ENCODE results near the gene PLLP.

PLLP gene

DNA sequence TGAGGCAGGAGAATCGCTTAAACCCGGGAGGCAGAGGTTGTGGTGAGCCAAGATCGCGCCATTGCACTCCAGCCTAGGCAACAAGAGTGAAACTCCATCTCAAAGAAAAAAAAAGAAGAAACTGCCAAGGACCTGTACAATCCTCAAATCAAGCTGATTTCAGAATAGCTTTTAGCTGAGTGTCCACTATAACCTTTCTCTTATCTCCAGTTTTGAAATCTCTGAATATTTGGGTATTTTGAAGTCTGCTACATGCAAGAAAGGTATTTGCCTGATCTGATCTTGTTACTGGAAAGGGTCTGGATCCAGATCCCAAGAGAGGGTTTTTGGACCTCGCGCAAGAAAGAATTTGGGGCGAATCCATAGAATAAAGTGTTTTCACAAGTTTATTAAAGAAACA lies 58.5 kb downstream of the PLLP start:
- no peak for DNase-seq (ENCODE audit: low spot score)

DNA sequence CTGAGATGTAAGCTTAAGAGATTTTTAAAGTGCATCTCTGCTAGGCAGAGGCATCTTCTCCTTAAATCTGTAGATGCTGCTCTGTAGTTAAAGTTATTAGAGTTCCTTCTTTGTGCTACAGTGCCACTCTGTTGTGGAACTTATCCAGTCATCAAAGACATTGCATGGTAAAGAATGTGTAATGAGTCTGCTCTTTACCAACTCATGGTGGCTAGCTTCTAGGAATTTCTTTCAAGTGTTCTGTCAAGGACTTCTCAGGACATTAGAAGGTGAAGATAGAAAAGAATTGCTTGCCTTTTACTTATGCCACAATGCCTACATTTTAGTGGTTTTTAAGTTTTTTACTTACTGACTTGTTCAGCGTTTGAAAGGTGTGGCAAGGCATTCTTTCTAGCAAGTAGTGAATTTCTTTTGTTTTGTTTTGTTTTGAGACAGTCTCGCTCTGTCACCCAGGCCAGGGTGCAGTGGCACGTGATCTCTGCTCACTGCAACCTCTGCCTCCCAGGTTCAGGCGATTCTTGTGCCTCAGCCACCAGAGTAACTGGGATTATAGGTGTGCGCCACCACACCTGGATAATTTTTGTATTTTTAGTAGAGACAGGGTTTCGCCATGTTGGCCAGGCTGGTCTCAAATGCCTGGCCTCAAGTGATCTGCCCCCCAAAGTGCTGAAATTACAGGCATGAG lies 59.7 kb downstream of the PLLP start:
- no peak for DNase-seq (ENCODE audit: low spot score)

DNA sequence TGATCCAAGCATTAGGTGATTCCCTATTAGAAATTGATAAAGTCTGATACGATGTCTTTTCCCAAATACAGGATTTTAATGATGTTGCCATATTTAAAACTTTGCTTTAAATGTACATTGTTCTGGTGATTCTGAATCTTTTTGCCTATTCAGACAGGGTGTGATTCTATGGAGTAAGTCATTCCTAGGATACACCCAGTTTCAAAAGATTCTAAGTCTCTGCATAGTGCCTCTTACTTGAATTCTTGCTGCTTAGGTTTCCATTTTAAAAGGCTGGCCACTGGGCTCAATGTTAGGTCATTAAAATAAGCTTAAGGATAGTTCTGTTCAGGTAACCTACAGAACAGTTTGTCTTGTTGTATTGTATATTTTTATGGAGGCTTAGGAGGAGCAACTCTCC lies 61.4 kb downstream of the PLLP start:
- DNase-seq (ENCODE audit: low spot score): no peak

DNA sequence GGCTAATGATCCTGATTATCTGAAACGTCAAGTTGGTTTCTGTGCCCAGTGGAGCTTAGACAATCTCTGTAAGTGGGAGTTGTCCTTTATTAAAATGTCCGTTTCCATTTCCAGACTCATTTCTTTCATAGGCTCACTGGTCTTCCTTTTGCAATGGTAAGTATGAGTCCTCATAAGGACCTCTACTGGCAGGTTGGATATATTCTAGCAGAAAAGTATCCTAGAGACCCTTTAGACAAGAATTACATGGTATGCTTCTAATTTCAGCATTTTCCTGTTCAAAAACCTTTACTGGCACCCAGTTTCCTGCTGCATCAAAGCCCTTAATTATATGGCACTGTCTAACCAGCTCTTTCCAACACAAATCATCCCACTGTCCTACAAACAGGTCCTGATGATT lies 67.5 kb downstream of the PLLP start:
- no peak for DNase-seq (ENCODE audit: low spot score)

DNA sequence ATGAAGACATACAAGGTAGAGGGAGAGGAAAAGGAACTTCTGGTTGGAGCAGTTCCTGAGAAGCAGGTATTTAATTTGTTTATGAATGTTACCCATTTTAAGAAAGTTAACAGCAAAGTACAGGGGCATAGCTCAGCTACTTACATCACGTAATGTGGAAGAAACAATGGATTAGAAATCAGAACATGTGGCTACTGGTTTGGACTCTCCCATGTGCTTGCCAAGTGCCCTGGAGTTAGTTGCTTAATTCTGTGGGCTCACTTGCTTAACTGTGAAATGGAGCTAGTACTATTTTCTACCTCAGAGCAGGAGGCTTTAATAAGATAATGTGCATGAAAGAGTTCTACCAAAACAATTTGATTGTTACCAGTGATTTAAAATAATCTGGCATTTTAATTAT lies 71.0 kb downstream of the PLLP start:
- no peak for DNase-seq (ENCODE audit: low spot score)

DNA sequence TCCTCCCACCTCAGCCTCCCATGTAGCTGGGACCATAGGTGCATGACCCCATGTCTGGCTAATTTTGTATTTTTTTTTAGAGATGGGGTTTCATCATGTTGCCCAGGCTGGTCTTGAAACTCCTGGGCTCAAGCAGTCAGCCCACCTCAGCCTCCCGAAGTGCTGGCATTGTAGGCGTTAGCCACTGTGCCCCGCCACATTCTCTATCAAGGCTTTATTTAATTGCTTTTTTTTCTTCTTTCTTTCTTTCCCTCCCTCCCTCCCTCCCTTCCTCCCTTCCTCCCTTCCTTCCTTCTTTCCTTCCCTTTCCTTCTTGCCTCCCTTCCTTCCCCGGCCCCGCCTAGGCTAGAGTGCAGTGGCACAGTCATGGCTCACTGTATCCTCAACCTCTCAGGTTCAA lies 74.7 kb downstream of the PLLP start:
- no peak for DNase-seq (ENCODE audit: low spot score)

DNA sequence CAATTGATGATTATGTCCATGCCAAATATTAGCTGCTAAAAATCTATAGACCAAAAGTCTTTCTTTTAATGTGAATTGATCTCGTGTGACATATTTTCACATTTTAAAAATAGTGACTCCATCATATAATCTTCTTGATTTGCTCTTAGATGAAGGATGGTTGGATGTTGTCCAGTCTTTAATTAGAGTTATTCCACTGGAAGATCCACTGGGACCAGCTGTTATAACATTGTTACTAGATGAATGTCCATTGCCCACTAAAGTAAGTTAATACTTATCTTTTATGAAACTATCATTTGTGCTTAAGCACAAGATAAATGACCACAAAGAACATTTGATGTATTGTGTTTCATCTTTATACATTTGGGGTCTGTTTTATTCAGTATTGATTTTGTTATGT lies 75.5 kb downstream of the PLLP start:
- DNase-seq (ENCODE audit: low spot score): no peak

All from CD4-positive, alpha-beta T cell treated with Interleukin-2 at 100 ng/mL for 4 hours (primary cell).